Spinal cord (tissue), 10 donors: ENCODE results near the gene WDR49. TPM values are rescaled to one million over a fixed set of nuclear protein-coding genes. Genes with fewer than 3 reads are reported as not detected.

ENCODE experiments used
- DNase-seq, 6 donors: peaks; one replicate each; pipeline versions ENCODE4 v3.0.0 to v3.0.0-alpha.2; 2013 to 2015; ENCODE audit warnings: low spot score in 6 of 6, low read depth in 4 of 6
- H3K27ac ChIP-seq: one replicate; pipeline ENCODE4 v1.5.1; 2013; ENCODE audit warnings: low read depth, low read length, control low read depth
- H3K27me3 ChIP-seq: one replicate; pipeline ENCODE4 v1.6.1; 2013; ENCODE audit warnings: low read length; ENCODE audit not compliant: control insufficient read depth, insufficient read depth
- H3K36me3 ChIP-seq: one replicate; pipeline ENCODE4 v1.6.1; 2013; ENCODE audit warnings: low read length; ENCODE audit not compliant: control insufficient read depth, insufficient read depth
- H3K4me1 ChIP-seq: one replicate; pipeline ENCODE4 v1.6.1; 2013; ENCODE audit warnings: low read length; ENCODE audit not compliant: control insufficient read depth, insufficient read depth
- H3K4me3 ChIP-seq: one replicate; pipeline ENCODE4 v1.5.1; 2013; ENCODE audit warnings: low read depth, low read length, control low read depth
- H3K9me3 ChIP-seq: one replicate; pipeline ENCODE4 v1.6.1; 2013; ENCODE audit warnings: low read length; ENCODE audit not compliant: control insufficient read depth, insufficient read depth
- WGBS: methylation state at CpG from one replicate; pipeline ENCODE4 v1.1.5; 2013; ENCODE audit warnings: missing lambda C conversion rate; ENCODE audit not compliant: insufficient coverage; 5-methylcytosine and 5-hydroxymethylcytosine counted together
- polyA plus RNA-seq, 2 donors: library from polyadenylated mRNA; unstranded; fragments of 120-200 nt; gene quantifications; one replicate each; pipeline ENCODE4 v1.2.1, GENCODE V29; 2013; ENCODE audit not compliant: insufficient read length in 2 of 2
- small RNA-seq: library from RNA; depleted of rRNA; stranded (forward); fragments of <200 nt; gene quantifications from one replicate; pipeline ENCODE3, GENCODE V24; 2014; ENCODE audit warnings: low replicate concordance
- total RNA-seq, 2 donors: library from RNA; depleted of rRNA in 1 of 2; stranded (reverse); fragments of 120-200 nt in 1 of 2; fragments of >200 nt in 1 of 2; gene quantifications; one replicate each; pipeline versions ENCODE4 v1.2.3 to v1.2.4, GENCODE V29; 2013 to 2014
- donor health status: healthy.

Gene WDR49
- total and polyA plus RNA-seq, 4 donors: 4.4 to 47.2 (median 19.7) TPM

DNA sequence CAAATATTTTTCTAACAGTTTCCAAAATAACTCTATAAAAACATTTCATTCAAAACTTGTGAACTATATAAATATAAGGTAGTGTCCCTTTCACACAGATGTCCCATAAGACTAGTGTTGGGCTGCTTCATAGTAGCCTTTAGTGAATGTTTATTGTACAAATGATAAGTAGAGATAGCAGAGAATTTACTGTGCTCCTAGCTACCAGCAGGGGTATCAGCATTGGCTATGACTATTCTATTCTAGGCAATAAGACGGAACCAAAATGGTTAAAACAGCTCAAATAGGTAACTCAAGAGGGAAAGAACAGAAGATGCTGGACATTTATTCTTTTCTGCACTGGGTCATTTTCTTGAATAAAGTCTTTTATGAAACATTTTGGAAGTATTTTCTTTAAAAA is 202.5 kb downstream of the WDR49 start:
- Histone ChIP-seq H3K4me3 (no peak overlapping the region), H3K4me1 (no peaks in the 10 kb centered on the region), H3K27me3 (no peaks in the 10 kb centered on the region), H3K9me3 (no peaks in the 10 kb centered on the region), H3K36me3 (no peaks in the 10 kb centered on the region), H3K27ac (no peak overlapping the region)
- no CpG with 5 or more reads among the region's 1 CpG for WGBS
- DNase-seq: no peak

DNA sequence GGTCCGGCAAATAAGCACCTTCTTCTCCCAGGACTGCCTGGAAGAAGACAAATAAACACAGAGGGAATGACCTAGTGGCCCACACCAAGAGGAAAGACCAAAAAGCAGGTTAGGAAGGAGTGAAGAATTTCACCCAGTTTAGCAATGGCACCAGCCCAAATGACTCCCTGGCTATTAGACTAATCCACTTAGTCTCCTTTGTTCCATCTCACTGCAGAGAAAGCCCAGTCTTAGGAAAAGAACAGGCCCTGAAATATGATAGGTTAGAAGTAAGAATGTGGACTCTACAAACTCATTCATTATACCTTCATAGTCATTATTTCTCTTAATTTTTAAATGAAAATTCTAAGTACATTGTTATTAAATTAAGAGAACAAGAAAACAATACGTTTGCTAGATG is 203.1 kb downstream of the WDR49 start:
- WGBS: no CpG with 5 or more reads among the region's 2 CpGs
- H3K4me1 ChIP-seq: no peaks in the 10 kb centered on the region
- no peaks in the 10 kb centered on the region for H3K27me3 ChIP-seq
- no peak overlapping the region for H3K4me3 ChIP-seq
- no peaks in the 10 kb centered on the region for H3K36me3 ChIP-seq
- no peak overlapping the region for H3K27ac ChIP-seq
- no peaks in the 10 kb centered on the region for H3K9me3 ChIP-seq
- DNase-seq: no peak

DNA sequence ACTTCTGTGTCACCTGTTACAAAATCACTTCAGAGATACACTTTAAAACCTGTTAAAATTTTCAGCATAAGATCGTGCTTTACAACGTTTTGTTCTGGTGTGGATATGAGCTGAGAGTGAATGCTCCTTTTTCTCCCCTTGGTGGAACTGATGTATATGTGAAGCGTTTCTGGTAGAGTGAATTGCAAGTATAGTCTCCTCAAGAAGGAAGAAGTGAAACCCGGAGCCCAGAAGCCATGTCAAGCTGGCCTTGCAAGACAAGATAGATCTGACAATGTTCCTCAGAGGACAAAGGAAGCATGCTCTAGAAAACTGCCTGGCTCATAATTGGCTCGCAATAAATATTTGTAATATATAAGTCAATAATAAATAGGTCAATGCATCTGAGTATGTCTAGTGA is 203.5 kb downstream of the WDR49 start:
- Histone ChIP-seq H3K27ac (no peak overlapping the region), H3K9me3 (no peaks in the 10 kb centered on the region), H3K4me1 (no peaks in the 10 kb centered on the region), H3K27me3 (no peaks in the 10 kb centered on the region), H3K4me3 (no peak overlapping the region), H3K36me3 (no peaks in the 10 kb centered on the region)
- WGBS: 90% methylated on average over 3 of the region's 5 CpGs
- no peak for DNase-seq

DNA sequence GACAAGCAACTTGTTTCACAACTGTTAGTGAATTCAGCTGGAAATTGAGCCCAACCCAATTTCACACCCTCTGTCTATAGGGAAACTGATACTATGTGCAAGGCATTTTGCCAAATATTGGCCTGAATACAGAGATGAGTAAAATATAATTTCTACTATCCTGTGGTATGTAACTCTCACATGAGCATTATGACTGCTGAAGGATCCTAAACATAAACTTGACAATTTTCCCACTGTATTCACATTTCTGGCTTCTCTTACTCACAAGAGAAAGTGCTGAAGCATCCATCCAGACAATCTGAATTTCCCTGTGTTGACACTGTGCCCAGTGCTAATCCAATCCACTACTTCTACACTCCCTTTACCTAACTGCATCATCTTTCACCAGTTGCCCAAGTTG is 208.3 kb downstream of the WDR49 start:
- no peaks in the 10 kb centered on the region for H3K36me3 ChIP-seq
- no peaks in the 10 kb centered on the region for H3K4me1 ChIP-seq
- no peaks in the 10 kb centered on the region for H3K9me3 ChIP-seq
- no peak overlapping the region for H3K4me3 ChIP-seq
- no peaks in the 10 kb centered on the region for H3K27me3 ChIP-seq
- DNase-seq: no peak
- no peak overlapping the region for H3K27ac ChIP-seq

DNA sequence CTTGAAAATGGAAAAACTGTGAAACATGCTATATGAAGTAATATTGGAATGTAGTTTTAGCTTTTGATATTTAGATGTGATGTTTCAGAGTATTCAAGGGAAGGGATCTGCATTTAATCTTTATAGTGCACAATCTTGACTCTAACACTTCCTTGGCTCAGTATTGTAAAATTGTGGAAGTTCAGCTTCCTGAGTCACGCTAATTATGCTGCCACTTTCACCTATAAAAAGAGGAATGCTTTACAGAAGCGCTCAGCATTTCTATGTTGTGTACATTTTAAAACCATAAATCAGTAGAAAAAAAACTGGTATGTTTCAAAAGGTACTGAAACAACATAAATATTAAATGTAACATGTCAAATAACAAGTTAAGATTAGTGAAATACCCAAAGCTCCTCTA is 212.5 kb downstream of the WDR49 start:
- Histone ChIP-seq H3K36me3 (no peaks in the 10 kb centered on the region), H3K4me3 (no peak overlapping the region), H3K4me1 (no peaks in the 10 kb centered on the region), H3K9me3 (no peaks in the 10 kb centered on the region), H3K27me3 (no peaks in the 10 kb centered on the region), H3K27ac (no peak overlapping the region)
- DNase-seq: peak in 1 of 6 donors; percentile 18
- no CpG with 5 or more reads among the region's 2 CpGs for WGBS

DNA sequence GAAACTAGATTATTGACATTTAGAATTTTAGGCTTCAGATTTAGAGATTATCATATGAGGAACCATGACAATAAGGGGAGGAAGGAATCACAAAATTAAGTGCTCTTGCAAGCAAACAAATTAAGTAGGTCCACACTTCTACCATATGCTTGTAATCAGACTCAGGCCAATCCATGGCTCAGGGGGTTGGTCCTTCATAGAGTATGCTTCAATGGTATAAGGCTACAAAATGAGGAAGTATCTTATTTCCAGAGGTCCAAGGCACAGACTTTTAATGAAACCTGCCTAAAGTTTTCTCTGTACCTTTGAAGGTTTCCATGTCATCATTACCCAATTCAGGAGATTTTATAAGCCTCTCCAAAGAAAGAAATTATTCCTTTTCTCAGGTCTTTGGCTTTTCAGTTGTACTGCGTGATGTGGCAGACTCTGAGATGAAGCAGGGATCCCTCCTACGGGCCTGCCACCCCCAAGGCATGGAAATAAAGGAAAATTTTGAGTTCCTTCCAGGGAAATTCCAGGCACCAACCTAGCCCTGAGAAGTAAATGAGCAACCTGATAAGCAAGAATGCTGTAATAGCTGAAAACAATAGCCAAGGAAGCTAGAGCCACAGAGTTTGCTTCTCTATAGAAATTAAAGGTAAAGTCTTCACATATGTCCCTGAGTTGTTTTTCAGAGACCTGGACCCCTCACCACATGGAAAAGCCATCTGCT is 216.2 kb downstream of the WDR49 start:
- Histone ChIP-seq H3K4me1 (no peaks in the 10 kb centered on the region), H3K27ac (no peak overlapping the region), H3K27me3 (no peaks in the 10 kb centered on the region), H3K36me3 (no peaks in the 10 kb centered on the region), H3K4me3 (no peak overlapping the region), H3K9me3 (no peaks in the 10 kb centered on the region)
- 100% methylated on average over 1 of the region's 2 CpGs for WGBS
- DNase-seq: no peak

Small RNA genes lying within 50 kb of the gene (small RNA-seq; reads per million reads assigned to genes)
- gene HMGN1P8: not detected

Other genes with a start within 250 kb of the WDR49 start
- gene SERPINI2, start 179.9 kb downstream of the WDR49 start, total RNA-seq: 1 to 10 TPM; 5.7 to 6.3 TPM
- gene SERPINI2, start 179.9 kb downstream of the WDR49 start, polyA plus RNA-seq: 1 to 10 TPM; 5.2 to 5.8 TPM
- 10 to 100 TPM; 65.3 to 88.1 TPM for gene PDCD10, start 81.0 kb upstream of the WDR49 start, total RNA-seq
- 10 to 100 TPM; 52.2 to 58.3 TPM for gene PDCD10, start 81.0 kb upstream of the WDR49 start, polyA plus RNA-seq
- gene SERPINI1, start 81.8 kb upstream of the WDR49 start, total RNA-seq: 100 to 1,000 TPM in 1 of 2 donors, 10 to 100 TPM in 1; 29.6 to 127 TPM
- gene SERPINI1, start 81.8 kb upstream of the WDR49 start, polyA plus RNA-seq: 10 to 100 TPM; 64.1 to 85.7 TPM